ENCODE measurements around the gene PSMD3.

Gene PSMD3

DNA sequence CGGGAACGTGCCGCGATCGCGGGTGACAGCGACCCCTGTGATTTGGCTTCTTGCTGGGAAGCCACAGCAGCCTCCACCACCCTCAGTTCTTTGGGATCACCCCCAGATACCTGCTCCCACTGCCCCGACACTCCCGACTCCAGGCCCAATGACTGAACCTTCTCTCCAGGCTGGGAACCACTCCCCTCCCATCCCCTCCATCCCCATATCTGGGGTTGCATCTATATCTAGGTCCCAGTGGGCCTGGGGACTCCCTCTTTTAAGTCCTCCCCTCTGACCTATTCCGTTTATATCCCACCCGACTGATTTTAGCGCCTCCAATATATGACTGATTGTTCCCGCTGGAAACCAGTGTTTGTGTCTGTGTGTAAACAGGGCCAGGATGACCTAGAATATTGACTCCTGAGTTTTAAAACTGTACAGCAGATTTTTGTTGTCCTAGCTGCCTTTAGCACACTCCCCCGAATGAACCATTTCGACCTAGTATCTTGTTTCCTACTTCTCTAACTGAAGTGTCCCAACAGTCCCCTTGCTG, 667 bp downstream of the PSMD3 start:
- no peak for DNase-seq (ENCODE audit: extremely low read depth, low read depth)
- TF ChIP-seq, protein P1, sequence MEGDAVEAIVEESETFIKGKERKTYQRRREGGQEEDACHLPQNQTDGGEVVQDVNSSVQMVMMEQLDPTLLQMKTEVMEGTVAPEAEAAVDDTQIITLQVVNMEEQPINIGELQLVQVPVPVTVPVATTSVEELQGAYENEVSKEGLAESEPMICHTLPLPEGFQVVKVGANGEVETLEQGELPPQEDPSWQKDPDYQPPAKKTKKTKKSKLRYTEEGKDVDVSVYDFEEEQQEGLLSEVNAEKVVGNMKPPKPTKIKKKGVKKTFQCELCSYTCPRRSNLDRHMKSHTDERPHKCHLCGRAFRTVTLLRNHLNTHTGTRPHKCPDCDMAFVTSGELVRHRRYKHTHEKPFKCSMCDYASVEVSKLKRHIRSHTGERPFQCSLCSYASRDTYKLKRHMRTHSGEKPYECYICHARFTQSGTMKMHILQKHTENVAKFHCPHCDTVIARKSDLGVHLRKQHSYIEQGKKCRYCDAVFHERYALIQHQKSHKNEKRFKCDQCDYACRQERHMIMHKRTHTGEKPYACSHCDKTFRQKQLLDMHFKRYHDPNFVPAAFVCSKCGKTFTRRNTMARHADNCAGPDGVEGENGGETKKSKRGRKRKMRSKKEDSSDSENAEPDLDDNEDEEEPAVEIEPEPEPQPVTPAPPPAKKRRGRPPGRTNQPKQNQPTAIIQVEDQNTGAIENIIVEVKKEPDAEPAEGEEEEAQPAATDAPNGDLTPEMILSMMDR (IDR thresholded peaks at IDR 0.05; ENCODE audit: low read depth, low read length), result no peak; the same call in 1 of the 2 replicates

DNA sequence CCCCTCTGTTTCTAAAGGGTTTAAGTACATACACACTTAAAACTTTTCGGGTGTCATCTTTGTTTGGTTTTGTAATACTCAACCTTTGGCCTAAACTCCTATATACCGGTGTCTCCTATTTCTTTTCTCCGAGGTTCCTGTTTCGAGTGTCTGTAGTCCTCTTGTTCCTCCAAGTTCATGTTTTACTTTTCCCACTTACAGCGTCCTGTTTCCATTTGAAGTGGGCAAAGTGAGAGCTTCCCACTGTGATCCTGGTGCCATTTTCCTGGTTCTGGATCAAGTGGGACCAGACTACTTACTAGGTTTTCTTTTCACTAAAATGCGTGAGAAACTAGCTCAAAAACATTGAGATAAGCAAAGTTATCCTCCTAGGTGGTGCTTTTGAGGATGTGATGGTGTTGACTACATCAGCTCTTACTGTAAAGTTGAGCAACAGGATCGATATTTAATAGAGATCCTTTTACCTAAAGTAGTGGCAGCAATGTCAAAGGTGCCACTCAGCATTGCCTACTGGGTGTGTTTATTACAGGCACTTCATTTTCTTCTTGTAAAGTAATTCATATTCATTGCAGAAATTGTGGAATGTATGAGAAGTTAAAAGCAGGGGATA, 1.3 kb downstream of the PSMD3 start:
- TF ChIP-seq, protein P1 (IDR thresholded peaks at IDR 0.05; ENCODE audit: low read depth, low read length), result no peak
- no peak for DNase-seq (ENCODE audit: extremely low read depth, low read depth)

DNA sequence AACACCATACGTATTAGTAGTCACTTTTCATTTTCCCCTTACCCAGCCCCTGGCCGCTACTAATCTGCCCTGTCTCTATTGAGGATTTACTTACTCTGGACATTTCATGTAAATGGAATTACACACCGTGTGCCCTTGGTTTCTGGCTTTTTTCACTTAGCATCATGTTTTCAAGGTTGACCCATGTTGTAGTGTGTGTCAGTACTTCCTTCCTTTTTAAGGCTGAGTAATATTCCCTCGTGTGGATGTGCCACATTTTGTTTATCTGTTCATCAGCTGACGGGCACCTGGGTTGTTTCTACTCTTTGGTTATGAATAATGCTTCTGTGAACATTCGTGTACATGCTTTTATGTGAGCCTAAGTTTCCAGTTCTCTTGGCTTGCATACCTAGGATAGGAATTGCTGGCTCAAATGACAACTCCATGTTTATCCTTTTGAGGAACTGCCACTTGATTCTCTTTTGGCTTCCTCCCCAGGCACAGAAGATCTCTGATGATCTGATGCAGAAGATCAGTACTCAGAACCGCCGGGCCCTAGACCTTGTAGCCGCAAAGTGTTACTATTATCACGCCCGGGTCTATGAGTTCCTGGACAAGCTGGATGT, 7.7 kb downstream of the PSMD3 start:
- TF ChIP-seq, protein P1 (IDR thresholded peaks at IDR 0.05; ENCODE audit: low read depth, low read length), result no peak

DNA sequence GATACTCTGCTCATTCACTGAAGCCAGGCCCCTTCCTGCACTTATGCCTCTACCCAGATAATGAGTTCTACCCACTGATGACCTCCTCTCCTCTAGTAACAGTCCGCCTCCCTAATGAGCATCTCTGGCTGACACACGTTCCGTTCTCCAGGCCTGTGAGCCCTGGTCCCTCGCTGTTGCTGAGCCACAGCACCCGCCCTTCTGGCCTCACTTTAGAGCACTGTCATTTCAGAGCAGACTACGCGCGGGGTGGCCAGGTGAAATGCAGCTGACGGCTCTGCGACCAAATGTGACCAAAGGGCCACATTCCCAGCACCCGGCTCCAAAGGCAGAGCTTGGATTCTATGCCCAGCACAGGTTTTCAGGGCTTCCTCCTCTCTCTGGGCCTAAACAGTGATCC, 13.8 kb downstream of the PSMD3 start:
- TF ChIP-seq, protein P1 (IDR thresholded peaks at IDR 0.05; ENCODE audit: low read depth, low read length), result no peak
- no peak for DNase-seq (ENCODE audit: extremely low read depth, low read depth)

More for the DNA sequence above, 7.7 kb downstream of the PSMD3 start:
- DNase-seq (ENCODE audit: extremely low read depth, low read depth), result no peak

DNA sequence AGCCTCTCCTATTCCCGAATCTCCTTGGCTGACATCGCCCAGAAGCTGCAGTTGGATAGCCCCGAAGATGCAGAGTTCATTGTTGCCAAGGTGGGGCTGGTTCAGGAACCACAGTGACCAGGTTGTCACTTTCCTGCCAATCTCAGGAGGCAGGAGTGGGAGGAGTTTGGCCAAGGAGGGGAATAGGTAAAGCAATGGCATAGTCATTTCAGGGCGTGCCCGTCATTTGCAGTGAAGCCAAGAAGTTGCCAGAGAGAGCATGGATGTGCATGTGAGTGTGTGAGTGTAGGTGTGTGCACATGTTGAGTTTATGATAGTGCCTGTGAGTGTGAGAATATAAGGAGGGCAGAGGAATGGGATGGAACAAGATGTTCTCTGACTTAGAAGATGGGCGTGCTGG, 14.8 kb downstream of the PSMD3 start:
- DNase-seq (ENCODE audit: extremely low read depth, low read depth), result no peak
- TF ChIP-seq, protein P1 (IDR thresholded peaks at IDR 0.05; ENCODE audit: low read depth, low read length), result no peak

DNA sequence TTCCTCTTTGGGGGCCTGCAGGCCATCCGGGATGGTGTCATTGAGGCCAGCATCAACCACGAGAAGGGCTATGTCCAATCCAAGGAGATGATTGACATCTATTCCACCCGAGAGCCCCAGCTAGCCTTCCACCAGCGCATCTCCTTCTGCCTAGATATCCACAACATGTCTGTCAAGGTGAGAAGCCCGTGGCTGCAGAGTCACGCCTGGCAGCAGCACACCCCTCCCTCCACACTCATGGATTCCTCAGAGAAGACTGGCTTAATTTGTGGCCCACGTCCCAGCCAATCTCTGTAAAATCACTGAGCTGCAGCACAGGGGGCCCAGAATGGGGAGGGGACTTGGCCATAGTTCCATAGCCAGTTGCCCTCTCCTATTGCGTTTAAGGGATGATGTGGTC, 15.6 kb downstream of the PSMD3 start:
- DNase-seq (ENCODE audit: extremely low read depth, low read depth), result no peak
- TF ChIP-seq, protein P1 (IDR thresholded peaks at IDR 0.05; ENCODE audit: low read depth, low read length), result no peak

DNA sequence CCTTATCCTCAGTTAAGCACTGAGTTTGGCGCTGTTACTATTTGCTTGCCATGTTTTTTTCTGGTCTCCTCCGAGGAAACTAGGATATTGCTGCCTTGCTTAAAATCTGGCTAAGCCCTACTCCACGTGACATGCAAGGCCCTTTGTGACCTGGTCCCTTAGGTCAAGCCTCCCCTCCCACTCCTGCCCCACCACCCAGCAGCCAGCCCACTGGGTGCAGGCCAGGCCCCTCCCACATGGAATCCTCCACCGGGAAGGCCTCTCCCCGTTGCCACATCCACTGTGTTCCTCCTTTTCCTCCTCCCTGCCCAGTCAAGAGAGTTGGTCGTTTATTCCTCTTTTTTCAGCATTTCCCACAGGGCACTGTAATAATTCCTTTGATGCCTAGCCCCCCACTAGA, 16.2 kb downstream of the PSMD3 start:
- DNase-seq (ENCODE audit: extremely low read depth, low read depth), result no peak
- TF ChIP-seq, protein P1 (IDR thresholded peaks at IDR 0.05; ENCODE audit: low read depth, low read length), result no peak

Measured in AG09319 (cell line).